ENCODE data around the gene C3. TPM values are rescaled to one million over a fixed set of nuclear protein-coding genes. Genes with fewer than 3 reads are reported as not detected.

C3 gene
- total RNA-seq, 4 donors from 2014 or later = 50.1 to 351 (median 194) TPM

GRCh38 chr19:6632002-6632621 is 88.3 kb downstream of the C3 start:
- in situ Hi-C loops (cut with MboI; ENCODE audit: low pct_ligation_motif_present in 1 of 4, low pct_unique_long_range_greater_than_20kb in 1 of 4, low sequenced_read_pairs in 3 of 4) = loop anchor here (10.0 to 25.0 kb wide), 5 partner anchors 117 to 243 kb away; partner anchors contain the start of gene TUBB4A (in 1 of the 4)

More at GRCh38 chr19:6632002-6632621, 88.3 kb downstream of the C3 start:
- no peaks in the 10 kb centered on the region for H3K4me1 ChIP-seq
- no peaks in the 10 kb centered on the region for H3K9me3 ChIP-seq
- no peak overlapping the region for H3K4me3 ChIP-seq
- 39 to 43% methylated on average over 12 of the region's 12 CpGs for WGBS, 2 donors (ENCODE audit: low coverage in 1 of 2)
- no peak overlapping the region for H3K27ac ChIP-seq
- H3K27me3 ChIP-seq = peaks cover 5% of the 10 kb centered on the region
- peak; percentile 77 for DNase-seq
- no peaks in the 10 kb centered on the region for H3K36me3 ChIP-seq
- TF ChIP-seq CTCF (IDR thresholded peaks at IDR 0.05) = peak; percentile 78 to 87 (median 84)
- TF ChIP-seq EP300 (IDR thresholded peaks at IDR 0.05; ENCODE audit: low read depth) = no peak
- intact Hi-C loops (cut with DNase I; ENCODE audit: low total_unique reads) = loop anchor here (5.0 kb wide), 1 partner anchor 230 kb away; no protein-coding TSS in a partner anchor

Other genes with a start within 250 kb of the C3 start
- 1 to 10 TPM in 3 of 4 donors, under 1 TPM in 1; 0.40 to 7.5 (median 5.0) TPM for gene DENND1C, start 238.9 kb downstream of the C3 start, total RNA-seq
- gene TUBB4A, start 218.3 kb downstream of the C3 start, total RNA-seq = 1 to 10 TPM in 2 of 4 donors, under 1 TPM in 1, not detected in 1; 0.60 to 1.3 (median 1.1) TPM
- 1 to 10 TPM in 1 of 4 donors, under 1 TPM in 1, not detected in 2; 0.95 to 2.7 TPM for gene TNFSF9, start 189.6 kb downstream of the C3 start, total RNA-seq
- gene CD70, start 129.5 kb downstream of the C3 start, total RNA-seq = not detected
- under 1 TPM in 2 of 4 donors, not detected in 2; 0.27 to 0.48 TPM for gene TNFSF14, start 50.5 kb downstream of the C3 start, total RNA-seq
- 100 to 1,000 TPM in 2 of 4 donors, 10 to 100 TPM in 2; 38.0 to 118 (median 90.6) TPM for gene GPR108, start 16.9 kb upstream of the C3 start, total RNA-seq
- gene TRIP10, start 19.0 kb upstream of the C3 start, total RNA-seq = 100 to 1,000 TPM in 1 of 4 donors, 10 to 100 TPM in 3; 55.5 to 227 (median 78.8) TPM
- 100 to 1,000 TPM in 1 of 4 donors, 10 to 100 TPM in 3; 41.4 to 127 (median 55.5) TPM for gene SH2D3A, start 46.8 kb upstream of the C3 start, total RNA-seq
- gene VAV1, start 52.1 kb upstream of the C3 start, total RNA-seq = 10 to 100 TPM in 1 of 4 donors, 1 to 10 TPM in 2, under 1 TPM in 1; 0.60 to 10.8 (median 6.0) TPM
- under 1 TPM in 2 of 4 donors, not detected in 2; 0.16 to 0.27 TPM for gene ADGRE1, start 166.9 kb upstream of the C3 start, total RNA-seq

All from transverse colon (tissue), 4 donors.